ENCODE data around the gene LONRF2.
A peak's percentile ranks its signal among the peaks of the same experiment; 100 is the strongest.

LONRF2 gene

DNA sequence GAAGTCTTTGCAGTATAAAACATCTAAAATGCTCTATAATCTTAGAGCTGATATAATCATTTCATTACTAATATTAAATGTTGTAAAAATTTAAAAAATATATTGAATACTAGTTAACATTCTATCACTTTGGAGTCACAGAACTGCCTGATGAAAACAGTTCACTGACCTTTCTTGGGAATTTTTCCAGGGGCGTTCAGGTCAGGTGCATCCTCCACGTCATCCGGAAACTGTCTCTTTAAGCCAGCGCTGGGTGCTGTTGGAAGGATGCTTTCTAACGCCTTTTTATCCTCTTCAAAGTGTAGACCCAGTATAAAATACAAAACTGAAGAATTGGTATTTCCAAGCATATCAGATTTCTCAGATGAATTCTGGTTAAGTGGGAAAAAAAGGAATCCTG, 22.8 kb downstream of the LONRF2 start:
- DNase-seq = no peak

DNA sequence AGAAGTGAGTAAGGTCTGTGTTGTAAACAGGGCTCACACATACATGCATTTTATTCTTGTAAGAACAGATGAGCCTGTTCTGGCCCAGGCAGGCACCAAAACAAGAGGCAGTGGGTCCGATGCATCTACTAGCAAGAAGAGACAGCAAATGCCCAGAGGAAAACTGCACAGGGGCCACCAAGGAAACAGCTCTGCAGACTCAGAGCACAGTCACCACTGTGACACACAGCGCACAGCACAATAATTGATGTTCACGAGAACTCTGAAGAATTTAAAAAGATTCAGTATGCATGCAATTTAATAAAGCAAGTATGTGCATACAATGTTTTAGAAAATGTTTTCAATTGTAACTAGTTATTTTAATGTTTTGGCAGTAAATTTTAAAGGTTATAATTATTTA, 24.8 kb downstream of the LONRF2 start:
- DNase-seq = no peak

DNA sequence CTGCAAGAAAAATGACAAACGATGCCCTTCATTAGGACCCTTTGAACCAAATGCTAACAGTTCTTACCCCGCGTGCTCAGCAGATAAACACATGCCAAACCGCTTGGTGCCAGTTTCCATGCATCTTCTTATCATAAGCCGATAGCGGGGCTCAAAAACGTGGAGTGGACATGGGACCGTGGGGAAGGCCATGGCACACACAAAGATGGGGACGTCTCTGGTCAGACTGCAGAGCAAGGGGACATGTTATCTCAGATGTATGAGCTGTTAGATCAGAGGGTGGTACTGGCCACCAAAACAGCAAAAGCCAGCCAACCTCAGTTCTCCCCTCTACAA, 28.2 kb downstream of the LONRF2 start:
- DNase-seq = no peak

DNA sequence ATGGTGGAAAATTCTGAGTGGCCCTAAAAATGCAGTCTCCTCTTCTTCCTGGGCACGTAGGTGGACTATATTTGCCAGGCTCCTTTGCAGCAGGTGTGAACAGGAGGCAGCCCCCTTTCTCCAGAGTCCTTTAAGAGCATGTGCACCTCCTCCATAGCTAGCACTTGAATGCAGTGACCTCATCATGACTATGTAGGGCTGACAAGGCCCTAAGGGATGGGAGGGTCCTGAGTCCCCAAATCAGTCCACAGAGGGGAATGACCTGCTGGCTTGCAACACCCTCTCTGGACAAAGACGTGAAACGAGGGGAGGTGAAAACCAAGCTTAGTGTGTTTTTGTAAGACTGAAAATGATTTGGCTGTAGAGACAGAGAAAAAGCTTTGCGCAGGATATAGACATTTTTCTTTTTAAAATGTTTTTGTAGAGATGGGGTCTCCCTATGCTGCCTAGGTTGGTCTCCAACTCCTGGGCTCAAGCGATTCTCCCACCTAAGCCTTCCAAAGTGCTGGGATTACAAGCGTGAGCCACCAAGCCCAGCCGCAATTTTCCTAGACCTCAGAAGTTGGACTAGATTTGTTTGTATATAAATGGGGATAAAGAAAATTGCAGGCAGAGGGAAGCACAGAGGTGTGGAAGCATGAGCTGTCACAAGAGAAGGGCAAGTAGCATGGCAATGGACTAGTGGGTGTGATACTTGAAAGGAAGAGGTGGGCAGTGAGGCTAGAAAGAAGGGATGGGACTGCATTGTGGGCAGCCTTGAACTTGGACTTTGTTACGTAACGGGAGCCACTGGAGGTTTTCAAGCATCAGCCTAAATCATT, 28.8 kb downstream of the LONRF2 start:
- no peak for DNase-seq

DNA sequence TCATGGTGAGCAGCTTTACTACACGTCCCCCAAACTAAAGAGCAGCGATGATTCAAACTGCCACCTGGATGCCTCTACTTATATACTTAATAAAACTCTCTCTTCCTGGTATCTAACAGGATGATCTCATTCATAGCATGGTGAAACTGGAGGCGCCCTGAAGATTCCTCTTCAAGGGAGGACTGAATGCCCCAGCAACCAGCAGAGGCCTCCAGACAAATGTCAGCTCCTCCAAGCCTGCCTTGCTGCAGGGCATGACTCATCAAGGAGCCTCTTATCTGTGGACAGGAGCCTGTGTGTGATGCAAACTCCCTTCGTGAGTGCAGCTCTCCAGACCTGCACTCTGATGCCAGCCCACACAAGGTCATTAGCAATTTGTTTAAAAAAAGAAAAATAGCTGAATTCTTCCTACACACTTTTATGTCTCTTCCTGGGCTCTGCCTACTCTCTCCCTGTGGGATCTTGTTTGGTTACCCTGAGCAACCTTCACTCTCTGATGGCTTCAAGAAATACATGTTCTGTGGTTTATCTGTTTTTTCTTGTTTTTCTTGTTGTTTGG, 30.2 kb downstream of the LONRF2 start:
- DNase-seq = peak; percentile 13

DNA sequence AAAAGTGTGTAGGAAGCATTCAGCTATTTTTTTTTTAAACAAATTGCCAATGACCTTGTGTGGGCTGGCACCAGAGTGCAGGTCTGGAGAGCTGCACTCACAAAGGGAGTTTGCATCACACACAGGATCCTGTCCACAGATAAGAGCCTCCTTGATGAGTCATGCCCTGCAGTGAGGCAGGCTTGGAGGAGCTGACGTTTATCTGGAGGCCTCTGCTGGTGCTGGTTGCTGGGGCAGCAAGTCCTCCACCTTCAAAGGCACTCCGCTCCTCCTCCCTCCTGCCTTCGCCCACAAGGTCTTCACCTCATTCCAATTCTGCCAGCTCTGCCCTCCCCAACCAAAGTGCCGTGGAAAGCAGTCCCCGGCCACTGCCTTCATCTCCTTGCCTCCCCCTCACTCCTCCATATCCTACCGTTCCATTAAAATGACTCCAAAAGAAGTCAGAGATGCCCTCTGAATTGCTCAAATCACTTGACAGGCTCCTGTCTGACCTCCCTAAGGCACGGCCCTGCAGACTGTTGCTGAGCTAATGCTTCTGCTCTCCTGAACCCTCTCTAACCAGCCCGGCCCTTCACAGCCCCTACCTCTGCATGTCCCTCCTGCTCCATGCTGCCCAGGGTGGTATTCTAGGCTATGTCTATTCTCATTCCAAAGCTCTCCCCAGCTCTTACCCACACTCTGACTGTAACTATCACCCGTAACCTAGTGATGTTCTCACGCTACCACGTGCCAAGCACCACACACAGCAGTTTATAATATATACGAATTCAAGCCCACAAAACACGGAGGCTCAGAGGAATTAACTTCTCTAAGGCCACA, 30.9 kb downstream of the LONRF2 start:
- peak; percentile 48 for DNase-seq

DNA sequence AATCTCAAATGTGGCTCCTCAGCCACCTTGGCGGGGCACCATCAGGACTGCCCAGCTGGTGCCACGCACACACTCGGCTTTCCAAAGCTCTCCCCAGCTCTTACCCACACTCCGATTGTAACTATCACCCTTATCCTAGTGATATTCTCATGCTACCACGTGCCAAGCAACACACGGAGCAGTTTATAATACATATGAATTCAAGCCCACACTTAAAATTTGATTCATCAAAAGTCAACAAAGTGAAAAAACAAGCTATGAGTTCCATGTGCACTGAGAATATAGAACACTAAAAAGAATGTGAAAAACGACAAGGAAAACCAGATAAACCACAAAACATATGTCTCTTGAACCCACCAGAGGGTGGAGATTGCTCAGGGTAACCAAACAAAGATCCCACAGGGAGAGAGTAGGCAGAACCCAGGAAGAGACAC, 31.6 kb downstream of the LONRF2 start:
- no peak for DNase-seq

DNA sequence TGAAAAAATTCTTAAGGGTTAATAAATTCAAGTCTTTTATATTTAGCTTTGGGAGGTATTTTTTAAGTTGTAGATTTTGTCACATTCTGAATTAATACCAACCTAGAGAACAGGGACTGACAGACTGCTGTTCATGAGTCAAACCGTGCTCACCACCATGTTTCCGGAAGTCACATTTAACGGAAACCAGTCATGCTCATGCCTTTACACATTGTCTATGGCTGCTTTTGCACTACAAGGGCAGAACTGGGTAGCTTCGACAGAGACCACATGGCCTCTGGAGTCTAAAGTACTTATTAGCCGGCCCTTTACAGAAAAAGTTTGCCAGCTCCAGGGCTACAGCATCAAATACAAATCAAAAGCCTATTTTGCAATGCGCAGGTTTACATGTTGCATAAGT, 33.3 kb downstream of the LONRF2 start:
- DNase-seq = no peak

DNA sequence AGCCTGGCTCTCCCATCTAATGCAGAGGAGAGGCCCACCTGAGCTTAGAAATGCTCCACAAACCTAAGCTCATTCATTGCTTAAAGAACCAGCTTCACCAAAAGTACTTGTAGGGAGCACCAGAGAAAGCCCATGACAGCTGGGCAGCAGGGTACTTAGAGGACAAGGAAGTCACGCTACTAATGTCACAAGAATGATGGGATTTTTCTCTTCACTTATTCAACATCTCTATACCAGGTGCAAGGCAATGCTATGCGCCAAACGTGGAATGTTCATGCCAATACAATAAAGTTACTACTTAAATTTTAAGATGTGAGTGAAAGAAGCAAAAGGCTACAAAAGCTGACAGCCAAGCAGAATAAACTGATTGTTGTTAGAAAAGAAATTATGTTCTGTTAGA, 36.0 kb downstream of the LONRF2 start:
- no peak for DNase-seq

DNA sequence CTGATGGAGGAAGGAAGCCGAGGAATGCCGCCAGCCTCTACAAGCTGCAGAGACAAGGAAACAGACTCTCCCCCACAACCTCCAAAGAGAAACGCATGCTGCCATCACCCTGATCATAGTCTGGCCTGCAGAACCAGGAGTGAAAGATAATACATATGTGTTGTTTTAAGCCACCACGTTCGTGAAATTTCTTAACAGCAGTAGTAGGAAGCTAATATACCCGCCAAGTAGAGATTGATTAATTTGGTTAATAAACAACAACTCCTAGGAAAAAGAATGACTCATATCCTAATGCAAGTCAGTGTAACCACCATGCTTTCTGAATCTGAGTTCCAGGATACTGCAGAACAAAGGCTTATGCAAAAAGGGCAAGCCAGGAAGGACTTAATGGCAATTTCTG, 36.6 kb downstream of the LONRF2 start:
- no peak for DNase-seq

DNA sequence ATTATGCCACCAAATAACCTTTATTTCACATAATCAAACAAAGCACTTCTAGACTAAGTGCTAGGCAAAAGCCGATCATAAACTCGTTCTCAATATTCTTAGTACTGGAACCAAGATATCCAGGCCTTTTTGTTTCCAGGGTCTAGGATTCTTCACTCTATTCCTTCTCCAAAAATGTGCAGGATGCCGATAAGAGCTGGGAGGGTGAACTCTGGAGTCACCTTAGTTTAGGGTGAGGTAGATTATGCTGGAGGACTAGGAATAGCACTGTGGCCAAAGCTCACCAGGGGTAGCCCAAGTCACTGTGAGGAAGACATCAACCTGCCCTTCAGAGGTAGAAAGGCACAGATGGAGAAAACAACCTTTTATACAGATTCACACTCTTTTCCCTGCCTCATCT, 37.3 kb downstream of the LONRF2 start:
- no peak for DNase-seq

DNA sequence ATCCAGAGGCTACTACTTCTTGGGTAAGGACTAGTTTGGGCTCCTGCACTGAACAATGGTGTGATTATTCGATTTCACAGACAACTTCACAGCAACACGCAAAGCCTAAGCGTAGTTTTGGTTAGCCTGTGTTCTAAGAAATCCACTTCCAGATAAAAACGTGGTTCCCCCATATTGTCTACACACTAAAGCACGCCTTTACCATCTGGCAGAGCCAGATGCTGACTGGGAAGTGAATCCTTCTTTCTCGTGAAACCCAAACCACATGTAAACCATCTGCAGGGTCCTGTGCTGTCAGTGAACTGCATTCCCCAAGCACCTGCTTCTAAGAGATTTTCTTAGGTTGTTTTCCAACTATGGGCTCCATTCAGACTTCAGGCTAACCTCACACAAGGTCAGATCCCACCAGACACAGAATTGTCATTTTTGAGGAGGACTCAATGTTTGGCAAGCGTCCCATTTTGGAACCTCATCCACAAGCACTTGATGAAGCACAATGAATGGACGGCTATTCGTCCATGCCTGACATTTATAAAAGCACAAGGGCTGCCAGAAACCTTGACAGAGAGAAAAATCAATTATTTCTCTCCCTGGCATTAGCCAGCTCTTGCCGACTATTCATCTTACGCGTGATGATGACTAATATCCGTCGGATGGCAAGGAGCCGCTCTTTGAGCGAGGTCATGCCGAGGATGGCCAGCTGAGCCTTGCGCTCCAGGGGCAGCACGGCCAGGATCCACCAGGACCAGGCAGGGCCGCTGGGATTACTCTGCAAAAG, 38.4 kb downstream of the LONRF2 start:
- DNase-seq = no peak

DNA sequence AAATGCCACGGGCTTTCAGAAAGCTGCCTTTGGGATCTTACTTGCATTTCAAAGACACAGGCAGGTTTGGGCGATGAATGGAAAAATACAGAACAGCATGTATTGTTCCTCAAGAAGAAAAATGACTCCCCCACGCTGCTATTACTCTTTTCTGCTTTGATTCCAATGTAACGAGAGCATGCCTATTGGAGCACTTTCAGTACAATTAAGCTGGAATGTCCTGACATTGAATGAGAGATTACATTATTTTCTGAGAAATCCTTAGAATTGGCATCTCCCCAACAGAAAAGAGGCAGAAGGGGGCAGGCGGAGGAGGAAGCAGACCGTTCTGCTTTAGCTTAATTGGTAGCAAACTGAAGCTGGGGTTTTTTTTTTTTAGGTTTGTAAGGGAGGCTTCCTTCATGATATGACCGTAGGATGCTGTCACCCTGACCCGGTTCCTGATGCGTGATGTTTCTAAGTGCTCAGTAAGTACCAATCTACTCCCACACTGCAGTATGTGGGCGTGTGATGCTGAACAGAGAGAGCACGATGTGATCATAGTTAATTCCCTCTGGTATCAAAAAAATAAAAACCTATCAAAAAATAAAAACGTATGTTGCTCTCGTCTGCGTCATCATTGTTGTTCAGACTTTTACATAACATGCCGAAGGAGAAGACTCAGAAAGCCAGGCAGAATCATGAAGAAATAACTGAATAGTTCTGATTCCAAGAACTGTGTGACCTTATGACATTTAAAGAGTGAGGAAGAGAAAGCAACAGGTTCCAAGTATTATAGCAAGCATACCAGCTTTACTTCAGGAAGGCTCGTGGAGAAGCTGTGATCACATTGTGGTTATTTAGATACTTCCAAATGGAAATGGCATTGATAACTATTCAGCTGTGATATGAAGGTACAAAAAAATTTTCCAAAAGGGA, 40.5 kb downstream of the LONRF2 start:
- DNase-seq = no peak

DNA sequence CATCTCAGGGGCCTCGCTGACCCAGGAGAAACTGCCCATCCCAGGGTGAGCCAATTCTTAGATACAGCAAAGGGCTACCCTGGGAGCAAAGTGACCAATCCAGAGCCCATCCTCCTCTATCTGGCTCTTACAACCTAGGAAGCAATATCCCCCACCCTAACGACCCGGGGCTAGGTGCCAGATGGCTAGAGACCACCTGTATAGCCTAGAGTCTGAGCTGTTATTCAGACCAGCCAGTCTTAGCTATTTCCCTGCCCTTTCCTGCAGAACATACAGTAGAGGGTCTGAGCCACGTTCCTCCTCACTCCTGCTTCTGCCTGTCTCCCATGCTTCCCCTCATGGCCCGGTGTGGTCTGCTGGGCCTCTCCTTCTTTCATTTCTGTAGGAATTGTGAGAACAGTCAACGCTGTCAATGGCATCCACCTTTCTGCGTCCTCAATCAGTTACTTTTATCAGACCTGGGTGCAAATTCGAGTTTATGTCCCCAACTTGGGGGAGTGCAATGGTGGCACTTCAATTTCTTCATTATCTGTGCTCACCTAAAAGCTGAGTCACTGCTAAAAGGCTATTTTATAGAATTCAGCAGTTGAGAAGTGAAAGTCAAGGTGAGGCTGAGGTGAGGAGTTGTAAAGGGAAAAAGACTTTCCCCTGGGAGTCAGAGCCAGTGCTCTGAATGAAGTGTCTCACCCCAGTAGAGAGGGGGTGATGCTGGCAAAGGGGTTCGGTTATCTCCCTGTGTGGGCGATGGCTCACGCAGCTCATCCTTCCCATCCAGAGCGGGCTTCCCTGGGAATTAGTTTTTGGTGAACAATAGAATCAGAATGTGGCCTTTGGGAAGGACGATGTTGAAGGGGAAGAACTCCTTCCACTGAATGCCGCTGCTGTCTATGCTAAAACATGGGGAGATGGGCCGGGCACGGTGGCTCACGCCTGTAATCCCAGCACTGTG, 42.4 kb downstream of the LONRF2 start:
- no peak for DNase-seq

DNA sequence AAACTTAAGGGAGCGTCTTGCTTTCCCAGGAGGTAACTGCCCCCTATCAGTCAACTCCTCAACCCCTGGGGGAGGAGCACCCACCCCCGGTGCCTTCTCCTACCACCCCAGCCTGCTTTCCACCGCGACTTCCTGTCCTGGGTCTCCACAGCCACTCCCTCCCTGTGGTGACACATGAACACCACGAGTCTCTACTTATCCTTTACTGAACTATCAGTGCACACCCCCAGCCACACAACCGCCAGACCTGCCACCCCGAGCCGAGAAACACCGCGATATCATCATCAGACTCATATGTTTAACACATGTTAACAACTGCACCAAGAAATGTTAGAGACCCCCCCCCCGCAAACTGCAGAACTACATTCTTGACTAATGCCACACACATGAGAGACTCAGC, 43.3 kb downstream of the LONRF2 start:
- no peak for DNase-seq

DNA sequence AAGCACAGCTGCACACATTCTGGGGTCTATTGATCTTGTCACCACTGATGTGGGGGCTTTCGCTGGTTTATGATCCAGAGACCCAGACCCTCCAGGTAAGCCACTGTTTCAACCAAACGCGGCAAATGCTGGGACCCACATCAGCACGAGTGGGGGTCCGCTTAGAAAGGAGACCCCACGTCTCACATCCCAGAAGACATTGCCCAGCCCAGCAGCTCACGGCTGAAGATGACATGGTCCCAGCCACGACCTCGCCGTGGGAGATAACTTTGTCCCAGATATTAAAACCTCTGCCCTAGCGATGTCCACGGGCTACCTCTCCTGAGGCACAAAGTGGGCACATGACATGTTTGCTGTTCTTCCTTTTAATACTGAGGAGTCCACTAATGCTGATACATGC, 43.8 kb downstream of the LONRF2 start:
- no peak for DNase-seq

DNA sequence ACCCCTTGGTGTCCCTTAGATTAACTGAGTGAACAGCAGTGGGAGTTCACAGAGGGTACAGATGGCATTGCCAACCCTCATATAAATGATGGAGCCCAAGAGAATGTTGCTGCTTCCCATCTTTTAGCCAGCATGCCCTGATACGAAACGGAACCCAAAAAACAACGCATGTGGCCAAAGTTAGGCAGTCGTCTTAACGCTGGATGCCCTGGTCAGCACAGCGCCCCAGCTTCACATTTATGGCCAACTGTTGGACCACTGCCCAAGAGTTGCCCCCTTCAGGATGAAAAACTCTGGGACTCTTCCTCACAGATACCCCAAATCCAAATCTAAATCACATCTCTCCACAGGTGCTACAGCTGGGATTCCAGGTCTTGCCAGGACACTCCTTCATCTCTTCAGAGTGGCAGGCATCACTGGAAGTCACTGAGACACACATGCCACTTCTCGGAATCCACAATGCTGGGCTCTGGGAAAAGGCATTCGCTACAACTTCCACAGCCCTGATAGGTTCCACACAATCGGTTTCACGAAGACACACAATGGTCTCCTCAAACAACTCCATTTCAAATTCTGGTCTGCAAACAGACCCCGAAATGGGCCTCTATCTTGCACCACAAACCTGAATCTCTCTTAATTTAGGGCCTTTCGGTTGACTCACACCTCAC, 44.6 kb downstream of the LONRF2 start:
- DNase-seq = no peak

DNA sequence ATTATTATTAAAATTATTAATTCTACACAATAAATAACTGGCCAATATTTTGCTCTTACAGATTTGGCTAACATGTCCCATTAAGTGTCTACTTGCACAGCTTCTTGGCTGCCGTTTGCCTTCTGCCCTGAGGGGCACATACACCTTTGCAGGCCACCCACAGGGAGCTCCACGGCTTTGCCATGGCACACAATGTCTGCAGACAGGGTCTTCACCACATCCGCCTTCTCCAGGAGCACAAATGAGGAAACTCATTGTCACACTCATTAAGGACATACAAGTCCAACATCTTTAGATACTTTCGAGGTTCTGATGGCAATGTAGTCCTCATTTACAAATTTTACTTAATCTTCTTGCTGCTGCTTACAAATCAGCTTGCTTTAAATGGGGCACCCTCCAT, 45.6 kb downstream of the LONRF2 start:
- no peak for DNase-seq

DNA sequence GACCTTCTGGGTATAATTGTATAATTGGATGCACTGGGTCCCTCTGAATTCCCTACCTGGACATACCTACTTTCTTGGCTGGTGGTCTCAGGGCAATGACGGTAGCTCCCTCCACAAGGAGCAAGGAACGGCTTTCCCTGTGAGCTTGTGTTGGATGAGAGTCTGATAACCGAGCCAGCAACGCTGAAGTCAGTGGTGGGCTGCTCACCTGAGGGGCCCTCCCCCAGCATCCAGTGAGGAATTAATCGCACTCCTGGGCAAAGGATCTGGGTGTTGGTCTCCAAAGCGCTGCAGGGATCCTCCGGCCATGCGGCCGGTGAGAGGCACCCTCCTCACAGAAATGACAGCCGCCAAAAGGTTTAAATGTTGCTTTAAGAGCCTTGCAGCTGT, 47.1 kb downstream of the LONRF2 start:
- DNase-seq = no peak

DNA sequence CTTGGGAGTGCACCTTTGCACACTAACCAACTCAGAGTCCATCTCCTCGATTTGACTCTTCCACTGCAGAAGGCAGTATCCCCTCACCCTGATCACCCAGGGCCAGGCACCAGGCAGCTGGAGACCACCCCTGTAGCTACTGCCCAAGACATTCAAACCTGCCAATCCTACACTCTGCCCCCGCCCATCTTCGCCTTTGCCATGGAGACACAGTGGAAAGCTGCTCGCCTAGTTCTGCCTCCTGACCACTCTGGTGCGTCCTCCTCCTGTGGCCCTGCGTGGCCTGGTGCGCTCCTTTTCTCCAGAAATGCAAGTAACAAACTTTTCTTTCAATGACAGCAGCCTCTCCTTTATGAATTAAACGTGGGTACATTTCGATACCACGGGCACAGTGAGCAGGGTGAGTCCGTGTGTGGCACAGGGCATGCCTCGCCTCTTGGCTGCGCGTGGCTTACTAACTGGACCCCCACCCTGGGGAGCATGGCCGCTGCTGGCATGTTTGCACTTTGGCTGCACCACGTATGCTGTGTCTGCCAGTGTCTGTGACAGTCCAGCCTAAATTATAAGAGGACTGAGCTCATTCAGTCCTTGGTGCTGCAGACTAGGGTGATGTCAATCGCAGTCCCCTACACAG, 47.6 kb downstream of the LONRF2 start:
- no peak for DNase-seq
